Adipose tissue (tissue), 3 donors: Measurements from ENCODE around the gene ZNF750. TPM values are rescaled to one million over a fixed set of nuclear protein-coding genes. Genes with fewer than 3 reads are reported as not detected.

Experiments
- H3K27ac ChIP-seq: one replicate; pipeline ENCODE4 v1.5.1; 2013; ENCODE audit warnings: low read depth, low read length
- WGBS, 3 donors: extraction: QIAGEN DNeasy Blood & Tissue Kit; methylation state at CpG; one replicate each; pipeline ENCODE4 v1.1.7; 2013; 5-methylcytosine and 5-hydroxymethylcytosine counted together
- polyA plus RNA-seq, 3 donors: library from polyadenylated mRNA; stranded (reverse); fragments of 200-250 nt; gene quantifications; one replicate each; pipeline ENCODE4 v1.2.3, GENCODE V29; 2013
- donor health status: healthy with polysubstance abuse.
- donor health status: Bipolar disorder and iron deficiency.
- donor health status: healthy.

Gene ZNF750
- polyA plus RNA-seq, 3 donors, result 0.03 to 0.33 (median 0.22) TPM

DNA sequence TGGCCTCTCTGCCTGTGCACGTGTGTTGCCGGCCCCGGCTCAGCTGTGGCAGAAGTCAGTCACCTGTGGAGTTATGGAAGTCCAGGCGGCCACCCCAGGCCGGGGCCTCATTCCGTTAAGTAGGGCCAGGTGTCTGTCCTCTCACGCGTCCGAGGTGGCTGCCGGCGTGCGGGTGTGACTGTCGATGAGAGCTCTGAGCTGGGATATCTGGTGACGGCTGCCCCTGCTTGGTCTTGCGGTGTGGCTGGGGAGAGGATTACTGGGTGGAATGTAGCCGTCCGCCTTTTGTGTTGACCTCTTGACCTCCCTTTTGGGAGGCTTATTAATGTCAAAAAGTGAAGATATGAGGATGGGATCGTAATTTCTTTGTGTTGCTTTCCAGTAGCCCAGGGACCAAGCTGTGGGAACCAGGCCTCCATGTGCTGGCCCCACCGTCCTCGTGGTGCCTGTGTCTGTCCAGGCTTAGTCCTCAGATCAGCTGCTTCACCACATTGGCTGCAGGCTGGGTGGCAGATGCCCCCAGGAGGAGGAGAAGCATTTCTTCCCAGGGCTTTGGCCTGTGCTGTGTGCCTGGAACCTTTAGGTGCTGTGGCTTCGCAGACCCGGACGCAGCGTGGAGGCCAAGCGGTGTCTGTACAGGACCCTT lies 23.0 kb upstream of the ZNF750 start:
- H3K27ac ChIP-seq, result no peak overlapping the region
- WGBS, 3 donors, result 69 to 93% (median 92%) methylated on average over 25 of the region's 25 CpGs

DNA sequence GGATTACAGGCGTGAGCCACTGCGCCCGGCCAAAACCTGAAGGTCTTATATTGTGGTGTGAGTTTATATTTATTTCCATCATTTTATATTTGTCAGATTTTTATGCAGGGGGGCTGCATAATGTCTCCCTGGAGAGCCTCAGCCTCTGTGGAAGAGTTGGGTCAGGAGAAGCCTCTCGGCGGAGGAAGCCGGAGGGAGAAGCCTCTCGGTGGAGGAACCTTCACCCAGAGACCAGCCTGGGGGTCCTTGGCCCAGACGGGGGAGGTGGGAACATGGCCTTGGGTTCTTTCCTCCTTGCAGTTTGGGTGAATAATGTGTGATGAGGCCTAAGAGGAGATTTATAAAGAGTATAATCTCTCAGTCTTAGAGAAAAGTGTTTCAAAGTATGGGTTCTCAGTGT lies 22.4 kb upstream of the ZNF750 start:
- WGBS, 3 donors, result 96 to 98% (median 97%) methylated on average over 8 of the region's 8 CpGs
- no peak overlapping the region for H3K27ac ChIP-seq

DNA sequence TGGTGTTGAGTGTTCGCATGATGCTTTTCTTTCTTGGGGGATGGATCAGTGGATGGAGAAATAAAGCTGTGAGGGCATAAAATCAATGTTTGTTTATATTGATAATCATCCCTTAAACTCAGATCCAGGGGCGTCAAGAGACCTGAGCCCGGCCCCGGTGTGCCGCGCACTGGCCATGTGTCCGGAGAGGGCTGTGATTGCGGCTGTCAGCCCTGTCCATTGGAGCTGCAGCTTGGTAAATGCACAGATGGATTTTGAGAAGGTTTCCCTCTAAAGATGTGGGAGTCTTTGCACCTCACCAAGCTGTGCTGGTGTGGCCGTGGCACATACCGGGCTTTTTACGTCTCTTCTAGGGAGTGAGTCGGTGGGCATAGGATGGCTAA lies 21.6 kb upstream of the ZNF750 start:
- WGBS, 3 donors, result 96 to 99% (median 97%) methylated on average over 12 of the region's 12 CpGs
- no peak overlapping the region for H3K27ac ChIP-seq

DNA sequence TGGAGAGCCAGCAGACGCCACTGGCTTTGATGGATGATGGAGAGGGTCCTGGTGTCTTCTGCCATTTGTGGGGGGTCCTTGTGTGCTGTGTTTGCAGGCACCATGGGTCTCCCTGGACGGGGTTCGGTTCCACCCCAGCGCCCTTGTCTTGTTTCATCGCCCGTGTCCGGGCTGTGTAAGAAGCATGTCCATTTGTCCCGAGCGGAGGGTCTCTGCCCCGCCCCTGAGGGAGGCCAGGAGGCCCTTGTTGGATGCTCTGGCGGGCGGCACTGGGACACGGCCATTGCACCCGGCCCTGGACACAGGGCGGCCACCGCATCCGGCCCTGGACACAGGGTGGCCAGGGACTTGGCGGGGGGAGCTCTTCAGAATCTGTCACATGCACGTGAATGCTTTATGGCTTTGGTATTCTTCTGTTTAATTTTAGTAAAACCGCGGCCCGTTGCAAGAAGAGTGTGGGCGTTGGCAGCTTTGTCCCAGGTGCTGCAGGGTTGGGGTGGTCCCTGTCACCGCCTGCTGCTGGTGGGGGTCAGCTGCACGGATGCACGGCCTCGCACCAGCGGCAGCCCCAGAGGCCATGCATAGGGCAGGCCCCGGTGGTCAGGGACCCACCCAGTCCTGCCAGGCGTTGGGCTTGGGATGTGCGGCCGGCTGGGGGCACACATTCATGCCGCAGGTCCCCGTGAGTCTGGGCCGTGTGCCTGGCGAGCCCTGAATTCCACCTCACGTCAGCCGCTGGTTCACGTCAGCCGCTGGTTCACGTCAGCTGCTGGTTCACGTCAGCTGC lies 21.0 kb upstream of the ZNF750 start:
- WGBS, 3 donors, result 92 to 94% (median 93%) methylated on average over 42 of the region's 42 CpGs
- no peak overlapping the region for H3K27ac ChIP-seq

DNA sequence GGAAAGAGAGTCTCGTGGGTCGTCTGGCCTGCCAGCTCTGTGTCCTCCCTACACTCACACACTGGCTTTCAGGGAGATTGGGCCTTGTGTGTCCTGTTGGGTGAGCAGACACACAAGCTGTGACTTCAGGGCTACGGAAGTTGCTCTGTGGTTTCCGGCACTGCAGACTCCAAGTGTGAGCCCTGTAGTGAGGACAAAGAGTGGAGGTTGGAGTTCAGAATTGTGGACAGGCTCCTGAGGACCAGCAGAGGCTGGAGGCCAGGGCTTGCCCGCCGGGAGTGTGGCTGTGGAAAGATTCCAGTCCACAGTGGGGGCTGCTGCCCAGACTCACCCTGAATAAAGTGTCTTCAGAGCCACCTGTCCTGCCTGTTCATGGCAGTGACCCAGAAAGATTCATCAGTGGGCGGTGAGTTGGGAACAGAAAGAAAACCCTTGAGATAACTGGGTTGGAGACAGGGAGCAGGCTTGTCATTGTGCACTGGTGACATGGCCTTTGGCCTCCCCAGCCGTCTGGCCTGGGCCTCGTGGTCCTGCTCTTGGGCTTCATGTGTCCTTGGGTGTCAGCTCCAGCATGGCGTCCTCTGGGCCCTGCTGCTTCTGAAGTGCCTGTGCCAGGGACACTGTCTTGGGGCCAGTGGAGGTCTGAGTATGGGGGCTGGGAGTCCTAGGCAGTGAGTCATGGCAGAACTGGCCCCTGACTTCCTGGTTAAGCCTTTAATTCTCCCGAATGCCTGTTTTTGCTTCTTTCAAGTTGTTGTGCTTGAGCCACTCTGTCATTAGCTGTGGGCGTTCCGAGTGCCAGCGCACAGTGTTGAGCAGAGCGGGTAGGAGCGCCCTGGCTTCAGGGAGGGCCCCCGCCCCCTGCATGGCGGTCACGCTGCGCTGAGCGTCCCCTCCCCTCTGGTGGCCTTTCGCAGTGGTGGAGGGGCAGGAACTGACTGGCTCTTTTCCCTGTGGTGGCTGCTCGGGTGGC lies 19.9 kb upstream of the ZNF750 start:
- no peak overlapping the region for H3K27ac ChIP-seq
- WGBS, 3 donors, result 57 to 78% (median 58%) methylated on average over 23 of the region's 23 CpGs

DNA sequence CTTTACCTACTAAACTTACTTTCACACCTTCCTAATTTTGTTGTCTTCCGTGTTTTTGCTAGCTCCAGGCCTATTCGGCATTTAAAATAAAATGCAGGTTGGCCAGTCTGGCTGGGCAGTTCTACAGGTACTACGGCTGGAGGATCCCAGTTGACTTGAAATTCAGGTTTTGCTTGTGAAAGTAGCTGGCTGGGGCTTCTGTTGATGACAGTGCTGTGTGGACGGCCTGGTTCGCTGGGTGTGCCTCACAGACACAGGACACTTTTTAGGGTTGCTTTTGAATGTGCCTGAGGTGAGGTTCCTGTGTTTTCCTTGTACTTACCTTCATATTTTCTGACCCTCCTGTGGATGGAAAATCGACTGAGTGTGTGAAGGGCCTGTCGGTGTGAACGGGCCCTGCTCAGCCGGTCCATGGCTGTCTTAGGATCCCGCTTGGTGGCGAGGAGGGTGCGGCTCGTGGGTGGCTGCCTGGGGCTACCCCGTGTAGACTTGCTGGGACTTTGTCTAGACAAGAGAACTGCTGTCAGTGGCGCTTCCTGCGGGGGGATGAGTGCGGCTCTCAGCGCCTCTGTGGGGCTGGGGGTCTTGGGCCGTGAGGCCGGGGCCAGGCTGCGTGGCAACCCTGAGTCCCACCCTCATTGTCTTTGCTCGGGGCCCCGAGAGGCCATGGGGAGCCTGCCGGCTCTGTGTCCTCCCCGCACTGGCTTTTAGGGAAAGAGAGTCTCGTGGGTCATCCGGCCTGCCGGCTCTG lies 18.7 kb upstream of the ZNF750 start:
- H3K27ac ChIP-seq, result no peak overlapping the region
- 75 to 85% (median 80%) methylated on average over 28 of the region's 28 CpGs for WGBS, 3 donors

DNA sequence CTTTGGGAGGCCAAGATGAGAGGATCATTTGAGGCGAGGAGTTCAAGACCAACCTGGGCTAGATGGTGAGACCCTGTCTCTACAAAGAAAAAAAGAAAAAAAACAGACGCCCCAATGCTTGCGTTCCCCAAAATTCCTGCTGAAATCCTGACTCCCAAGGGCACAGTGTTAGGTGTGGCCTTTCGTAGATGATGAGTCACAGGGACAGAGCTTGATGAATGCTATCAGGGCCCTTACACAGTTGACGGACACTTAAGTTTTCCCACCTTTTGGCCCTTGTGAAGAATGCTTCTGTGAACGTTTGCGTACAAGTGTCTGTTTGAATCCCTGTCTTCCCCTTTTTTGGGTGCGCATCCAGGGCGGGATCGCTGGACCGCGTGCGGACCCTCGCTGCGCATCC lies 16.5 kb upstream of the ZNF750 start:
- H3K27ac ChIP-seq, result no peak overlapping the region
- WGBS, 3 donors, result 89 to 92% (median 91%) methylated on average over 11 to 15 of the region's 15 CpGs

DNA sequence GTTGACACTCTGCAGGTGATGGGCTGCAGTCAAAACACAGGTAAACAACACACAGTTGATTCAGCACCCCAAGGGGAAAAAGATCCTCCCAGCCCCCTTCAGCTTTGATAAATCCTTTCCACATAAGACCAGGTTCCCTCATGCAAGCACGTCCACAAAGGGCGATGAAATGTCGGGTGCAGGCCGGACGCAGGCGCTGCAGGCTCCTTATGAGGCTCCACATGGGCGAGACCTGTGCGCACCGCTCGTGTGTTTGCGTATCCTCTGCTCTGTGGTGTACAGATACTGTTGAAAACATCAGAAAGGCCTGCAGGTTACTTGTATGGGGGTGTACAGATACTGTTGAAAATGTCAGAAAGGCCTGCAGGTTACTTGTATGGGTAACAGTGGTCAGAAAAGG lies 14.4 kb upstream of the ZNF750 start:
- no peak overlapping the region for H3K27ac ChIP-seq
- WGBS, 3 donors, result 94 to 97% (median 94%) methylated on average over 11 of the region's 11 CpGs

DNA sequence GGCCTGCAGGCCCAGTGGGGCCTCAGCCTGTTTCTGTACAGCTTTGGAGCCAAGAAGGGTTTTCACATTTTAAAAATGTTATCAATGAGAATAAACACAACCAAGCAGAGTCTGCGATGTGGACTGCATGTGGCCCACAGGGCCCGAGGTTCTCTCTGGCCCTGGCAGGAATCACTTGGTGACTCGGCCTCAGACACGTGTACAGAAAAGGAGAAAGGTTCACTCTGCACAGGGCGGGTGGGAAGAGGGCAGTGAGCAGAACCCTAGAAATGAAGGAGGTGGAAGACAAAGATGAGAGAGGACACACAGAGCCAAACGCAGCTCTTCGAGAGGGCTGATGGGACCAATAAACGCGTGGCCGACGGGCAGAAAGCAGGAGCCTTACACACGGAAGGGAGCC lies 11.6 kb upstream of the ZNF750 start:
- peak overlapping the region; percentile 5 for H3K27ac ChIP-seq
- 82 to 91% (median 86%) methylated on average over 12 of the region's 12 CpGs for WGBS, 3 donors

DNA sequence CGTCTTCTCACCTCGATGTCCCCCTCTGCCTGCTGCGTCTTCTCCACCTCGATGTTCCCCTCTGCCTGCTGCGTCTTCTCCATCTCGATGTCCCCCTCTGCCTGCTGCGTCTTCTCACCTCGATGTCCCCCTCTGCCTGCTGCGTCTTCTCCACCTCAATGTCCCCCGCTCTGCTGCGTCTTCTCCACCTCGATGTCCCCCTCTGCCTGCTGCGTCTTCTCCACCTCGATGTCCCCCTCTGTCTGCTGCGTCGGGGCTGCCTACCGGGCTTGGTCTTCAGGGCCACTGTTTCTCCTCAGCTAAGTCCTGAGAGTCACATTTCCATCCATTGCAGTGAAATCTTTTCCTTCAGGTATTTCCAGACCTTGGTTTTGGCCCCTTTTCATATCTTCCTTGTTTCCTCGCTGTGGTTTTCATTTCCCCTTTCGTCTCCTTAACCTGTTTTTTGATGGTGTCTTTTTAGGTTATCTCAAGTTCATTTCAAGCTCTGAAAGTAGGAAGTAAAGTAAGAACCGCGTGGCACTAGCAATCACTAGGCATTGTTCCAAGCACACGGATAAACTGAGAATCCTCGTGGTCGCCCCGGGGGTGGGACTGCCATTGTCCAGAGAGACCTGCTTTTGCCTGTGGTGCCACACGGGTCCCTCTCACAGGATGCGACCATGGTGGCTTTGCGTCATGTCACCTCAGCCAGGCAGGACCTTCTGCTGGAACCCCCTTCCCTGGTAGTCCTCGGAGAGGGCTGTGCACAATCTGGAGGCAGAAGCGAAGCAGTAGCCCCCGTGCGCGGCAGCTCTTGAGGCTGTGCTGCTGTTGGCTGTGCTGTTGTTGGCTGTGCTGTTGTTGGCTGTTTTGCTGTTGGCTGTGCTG lies 9.5 kb upstream of the ZNF750 start:
- 76 to 89% (median 79%) methylated on average over 33 of the region's 33 CpGs for WGBS, 3 donors
- H3K27ac ChIP-seq, result no peak overlapping the region

DNA sequence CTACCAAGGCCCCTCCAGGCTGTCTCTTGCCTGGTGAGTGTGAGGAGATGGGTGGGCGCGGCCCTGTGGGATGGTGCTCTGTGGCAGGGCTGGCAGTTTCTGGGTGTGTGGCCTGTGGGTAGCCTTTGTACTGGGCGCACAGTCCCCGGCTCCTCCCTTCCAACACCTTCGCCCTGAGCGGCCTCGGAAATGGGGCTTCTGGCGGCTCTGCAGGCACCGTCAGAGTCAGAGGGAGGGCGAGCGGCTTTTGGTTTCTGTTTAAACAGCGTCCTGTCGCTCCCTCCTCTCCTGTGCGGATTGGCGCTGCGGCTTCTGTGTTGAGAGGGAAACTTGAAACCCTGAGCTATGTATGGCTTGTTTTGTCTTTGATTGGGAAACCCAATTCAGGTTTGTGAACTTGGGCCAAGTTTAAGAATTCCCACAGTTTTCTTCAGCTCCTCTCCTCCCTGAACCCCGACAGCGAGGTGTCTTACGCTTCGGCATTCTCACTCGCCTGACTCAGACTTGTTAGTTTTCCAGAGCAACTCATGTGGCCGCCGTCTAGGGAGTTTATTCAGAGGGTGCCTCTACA lies 8.3 kb upstream of the ZNF750 start:
- 53 to 71% (median 61%) methylated on average over 23 of the region's 23 CpGs for WGBS, 3 donors
- no peak overlapping the region for H3K27ac ChIP-seq

DNA sequence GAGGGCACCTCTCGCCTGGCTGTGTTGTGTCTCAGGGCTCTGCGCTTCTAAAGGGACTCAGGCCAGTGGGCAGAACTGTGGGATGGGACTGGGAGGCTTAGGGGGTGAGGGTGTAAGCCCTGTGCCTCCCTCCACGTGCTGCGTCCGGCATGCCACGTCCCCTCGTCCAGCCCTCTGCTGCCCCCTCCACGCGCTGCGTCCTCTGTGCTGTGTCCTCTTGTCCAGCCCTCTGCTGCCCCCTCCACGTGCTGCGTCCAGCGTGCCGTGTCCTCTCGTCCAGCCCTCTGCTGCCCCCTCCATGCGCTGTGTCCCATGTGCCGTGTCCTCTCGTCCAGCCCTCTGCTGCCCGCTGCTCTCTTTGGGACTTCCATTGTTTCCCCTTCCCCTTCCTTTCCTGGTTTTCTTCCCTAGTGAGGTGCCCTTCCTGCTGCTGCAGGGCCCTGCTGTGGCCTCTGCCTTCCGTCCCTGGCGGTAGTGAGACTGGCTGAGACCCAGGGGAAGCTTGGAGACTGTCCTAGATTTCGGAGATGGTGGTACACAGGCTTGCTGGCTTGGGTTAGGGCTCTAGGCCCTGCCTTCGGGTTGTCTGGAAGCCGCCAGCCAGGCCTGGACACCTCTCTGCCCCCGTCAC lies 6.4 kb upstream of the ZNF750 start:
- H3K27ac ChIP-seq, result no peak overlapping the region
- 66 to 81% (median 74%) methylated on average over 23 to 25 of the region's 25 CpGs for WGBS, 3 donors

DNA sequence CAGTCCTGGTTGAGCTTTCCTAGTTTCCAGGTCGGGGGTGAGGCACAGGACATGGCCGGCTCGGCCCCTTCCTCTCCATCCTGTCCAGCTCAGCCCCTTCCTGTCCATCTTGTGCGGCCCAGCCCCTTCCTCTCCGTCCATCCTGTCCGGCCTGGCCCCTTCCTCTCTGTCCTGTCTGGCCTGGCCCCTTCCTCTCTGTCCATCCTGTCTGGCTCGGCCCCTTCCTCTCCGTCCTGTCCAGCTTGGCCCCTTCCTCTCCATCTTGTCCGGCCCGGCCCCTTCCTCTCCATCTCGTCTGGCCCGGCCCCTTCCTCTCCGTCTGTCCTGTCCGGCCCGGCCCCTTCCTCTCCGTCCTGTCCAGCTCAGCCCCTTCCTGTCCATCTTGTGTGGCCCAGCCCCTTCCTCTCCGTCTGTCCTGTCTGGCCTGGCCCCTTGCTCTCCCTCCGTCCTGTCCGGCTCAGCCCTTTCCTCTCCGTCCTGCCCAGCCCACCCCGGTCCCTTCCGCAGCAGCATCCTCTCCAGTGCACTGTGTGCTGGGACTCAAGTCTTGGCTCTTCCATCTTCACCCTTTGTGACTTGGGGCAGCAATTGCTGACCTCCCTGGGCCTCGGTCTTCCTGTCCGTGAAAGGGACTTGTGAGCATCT lies 5.5 kb upstream of the ZNF750 start:
- WGBS, 3 donors, result 62 to 78% (median 78%) methylated on average over 23 to 24 of the region's 24 CpGs
- peak overlapping the region; percentile 33 for H3K27ac ChIP-seq

DNA sequence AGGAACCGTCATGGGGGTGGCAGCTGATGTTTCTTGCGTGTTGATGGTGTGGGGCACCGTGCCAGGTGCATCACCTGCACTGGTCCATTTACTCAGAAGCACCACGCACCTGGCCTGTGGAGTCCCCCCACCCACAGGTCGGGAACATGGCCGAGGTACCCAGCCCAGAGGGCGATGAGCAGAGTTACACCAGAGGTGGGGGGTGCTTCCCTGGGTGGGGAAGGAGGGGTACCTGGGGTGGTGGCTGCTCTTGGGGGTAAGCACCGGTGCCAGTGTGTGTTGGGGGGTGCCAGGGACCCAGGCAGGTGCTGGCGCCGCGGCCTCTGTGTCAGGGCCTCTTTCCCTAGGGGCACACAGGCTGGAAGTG lies 5.0 kb upstream of the ZNF750 start:
- WGBS, 3 donors, result 71 to 84% (median 77%) methylated on average over 8 to 11 of the region's 11 CpGs
- no peak overlapping the region for H3K27ac ChIP-seq

DNA sequence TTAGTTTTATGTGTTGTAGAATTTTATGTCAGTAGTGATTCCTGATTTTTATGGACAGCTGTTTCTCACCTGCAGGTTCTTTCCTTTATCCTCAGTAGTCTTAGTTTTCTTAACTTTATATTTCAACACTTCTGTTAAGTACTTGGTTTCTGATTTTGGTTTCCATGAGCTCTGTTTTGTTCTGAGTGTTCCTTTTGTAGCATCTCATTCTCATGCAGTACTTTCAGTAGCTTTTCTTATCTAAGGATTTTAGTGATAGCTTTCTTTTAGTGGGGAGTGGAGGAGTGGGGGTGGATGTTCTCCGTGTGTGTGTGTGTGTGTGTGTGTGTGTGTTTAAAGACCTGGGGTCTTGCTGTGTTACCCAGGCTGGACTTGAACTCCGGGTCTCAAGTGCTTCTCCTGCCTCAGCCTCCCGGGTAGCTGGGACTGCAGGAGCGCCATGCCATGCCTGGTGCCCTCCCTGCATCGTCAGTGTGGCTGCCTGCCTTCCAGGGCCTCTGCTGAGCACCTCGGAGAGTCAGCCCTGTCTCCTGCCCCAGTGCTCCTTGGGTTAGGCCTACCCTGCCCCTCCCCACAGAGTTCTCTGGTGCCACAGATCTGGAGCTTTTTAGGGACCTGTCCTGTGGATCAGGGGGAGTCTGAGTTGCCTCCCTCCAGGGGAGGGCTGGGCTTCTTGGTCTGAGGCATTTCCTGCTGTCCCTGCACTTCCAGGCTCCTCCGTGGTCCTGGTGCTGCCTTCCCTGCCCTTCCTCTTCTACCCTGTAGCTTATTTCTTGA lies 4.3 kb upstream of the ZNF750 start:
- WGBS, 3 donors, result 63 to 76% (median 71%) methylated on average over 7 of the region's 7 CpGs
- no peak overlapping the region for H3K27ac ChIP-seq
